22Rv1 (cell line): Measurements from ENCODE around the gene SALL2.

ENCODE experiments used
- ZFX ChIP-seq: fragments of 450-650 bp; IDR thresholded peaks from 2 replicates; pipeline ENCODE4 v1.6.1; 2017; ENCODE audit warnings: antibody characterized with exemption, borderline replicate concordance
- TF ChIP-seq, protein P1 (sequence below): fragments of 450-650 bp; IDR thresholded peaks from 2 replicates; pipeline ENCODE4 v1.5.1; 2017; ENCODE audit warnings: mild to moderate bottlenecking

DNA sequence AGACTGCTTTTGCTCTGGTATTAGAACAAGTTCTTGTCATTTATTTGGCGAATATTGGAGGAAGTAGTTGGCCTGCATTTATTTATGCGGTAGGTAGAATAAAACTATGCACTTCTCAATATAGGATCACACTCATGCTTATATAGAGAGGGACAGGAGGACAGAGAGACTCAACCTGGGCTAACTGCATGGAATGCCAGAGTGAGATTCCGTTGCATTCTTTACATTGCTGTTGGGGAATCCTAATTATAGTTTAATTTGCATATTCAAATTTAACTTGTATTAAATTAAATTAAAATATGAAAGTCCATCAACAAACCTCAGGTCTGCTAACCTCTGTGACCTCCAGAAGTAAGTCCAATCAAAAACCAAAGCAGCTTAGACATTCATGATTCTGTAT is 27.1 kb upstream of the SALL2 start:
- TF ChIP-seq, protein P1, sequence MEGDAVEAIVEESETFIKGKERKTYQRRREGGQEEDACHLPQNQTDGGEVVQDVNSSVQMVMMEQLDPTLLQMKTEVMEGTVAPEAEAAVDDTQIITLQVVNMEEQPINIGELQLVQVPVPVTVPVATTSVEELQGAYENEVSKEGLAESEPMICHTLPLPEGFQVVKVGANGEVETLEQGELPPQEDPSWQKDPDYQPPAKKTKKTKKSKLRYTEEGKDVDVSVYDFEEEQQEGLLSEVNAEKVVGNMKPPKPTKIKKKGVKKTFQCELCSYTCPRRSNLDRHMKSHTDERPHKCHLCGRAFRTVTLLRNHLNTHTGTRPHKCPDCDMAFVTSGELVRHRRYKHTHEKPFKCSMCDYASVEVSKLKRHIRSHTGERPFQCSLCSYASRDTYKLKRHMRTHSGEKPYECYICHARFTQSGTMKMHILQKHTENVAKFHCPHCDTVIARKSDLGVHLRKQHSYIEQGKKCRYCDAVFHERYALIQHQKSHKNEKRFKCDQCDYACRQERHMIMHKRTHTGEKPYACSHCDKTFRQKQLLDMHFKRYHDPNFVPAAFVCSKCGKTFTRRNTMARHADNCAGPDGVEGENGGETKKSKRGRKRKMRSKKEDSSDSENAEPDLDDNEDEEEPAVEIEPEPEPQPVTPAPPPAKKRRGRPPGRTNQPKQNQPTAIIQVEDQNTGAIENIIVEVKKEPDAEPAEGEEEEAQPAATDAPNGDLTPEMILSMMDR, result no peak
- TF ChIP-seq ZFX, result no peak
